Sigmoid colon (tissue), 7 donors: Measurements from ENCODE around the gene IGF2. TPM values are rescaled to one million over a fixed set of nuclear protein-coding genes. Genes with fewer than 3 reads are reported as not detected.

Experiments
- DNase-seq: peaks from one replicate; pipeline ENCODE4 v3.0.0-alpha.2; 2019
- H3K27ac ChIP-seq, 4 donors: fragments of 200-600 bp; sonication (generic); one replicate each; pipeline ENCODE4 v1.5.1; 2016 to 2019; ENCODE audit warnings: mild to moderate bottlenecking in 1 of 4
- H3K27me3 ChIP-seq, 3 donors: fragments of 200-600 bp; sonication (generic); one replicate each; pipeline ENCODE4 v1.5.1; 2019; ENCODE audit warnings: mild to moderate bottlenecking in 1 of 3
- H3K36me3 ChIP-seq, 4 donors: fragments of 200-600 bp; sonication (generic); one replicate each; pipeline ENCODE4 v1.5.1; 2016 to 2019
- H3K4me1 ChIP-seq, 4 donors: fragments of 200-600 bp; sonication (generic); one replicate each; pipeline ENCODE4 v1.5.1; 2017 to 2019
- H3K4me3 ChIP-seq, 4 donors: fragments of 200-600 bp; sonication (generic); one replicate each; pipeline ENCODE4 v1.5.1; 2017 to 2019; ENCODE audit warnings: mild to moderate bottlenecking in 2 of 4, moderate library complexity in 1 of 4
- H3K9me3 ChIP-seq, 4 donors: fragments of 200-600 bp in 3 of 4; sonication (generic) in 3 of 4; one replicate each; pipeline versions ENCODE4 v1.5.1 to v1.6.1; 2013 to 2019
- CTCF ChIP-seq, 4 experiments: fragments of 450-650 bp in 3 of 4; fragments of 200-600 bp in 1 of 4; IDR thresholded peaks; one replicate each; pipeline ENCODE4 v1.5.1; 2016 to 2019; ENCODE audit warnings: antibody characterized with exemption in 4 of 4, mild to moderate bottlenecking in 3 of 4, moderate library complexity in 2 of 4
- EP300 ChIP-seq, 4 donors: sonication (generic); formaldehyde crosslinking; IDR thresholded peaks; one replicate each; pipeline ENCODE4 v1.6.1; 2017; ENCODE audit warnings: antibody characterized with exemption in 4 of 4
- POLR2A ChIP-seq, 2 donors: fragments of 450-650 bp; IDR thresholded peaks; one replicate each; pipeline ENCODE4 v1.6.1; 2016; ENCODE audit warnings: antibody characterized with exemption in 2 of 2, mild to moderate bottlenecking in 2 of 2, moderate library complexity in 2 of 2
- POLR2AphosphoS5 ChIP-seq, 4 donors: sonication (generic); formaldehyde crosslinking; IDR thresholded peaks; one replicate each; pipeline ENCODE4 v1.6.1; 2017; ENCODE audit warnings: antibody characterized with exemption in 4 of 4
- WGBS, 2 donors: extraction: QIAGEN DNeasy Blood & Tissue Kit; methylation state at CpG; one replicate each; pipeline ENCODE4 v1.1.7; 2013; 5-methylcytosine and 5-hydroxymethylcytosine counted together
- intact Hi-C: fragments of 100-400 bp; cut with DNase I; formaldehyde crosslinking; loops from one replicate; pipeline ENCODE4 v1.15.1; 2023
- polyA plus RNA-seq, 3 donors: library from polyadenylated mRNA; stranded (reverse); fragments of 200-250 nt; gene quantifications; one replicate each; pipeline ENCODE4 v1.2.3, GENCODE V29; 2013
- total RNA-seq, 4 donors: library from RNA; depleted of rRNA; stranded (reverse); fragments of >200 nt; gene quantifications; one replicate each; pipeline ENCODE4 v1.1.0, GENCODE V29; 2016
- donor health status: healthy with polysubstance abuse.
- donor health status: Bipolar disorder and iron deficiency.
- donor health status: healthy.

IGF2 gene
- total and polyA plus RNA-seq, 7 donors = 1.6 to 63.1 (median 13.9) TPM

- intact Hi-C loops = no loop called here
- Histone ChIP-seq H3K4me1 (no peaks in the 10 kb centered on the region), H3K4me3 (no peak overlapping the region), H3K36me3 (no peaks in the 10 kb centered on the region), H3K9me3 (no peaks in the 10 kb centered on the region), H3K27me3 (peaks cover 0 to 9% (median 0%) of the 10 kb centered on the region in 3 donors), H3K27ac (no peak overlapping the region)
- DNase-seq = no peak
- 89% methylated on average over 12 of the region's 12 CpGs for WGBS, 2 donors
- TF ChIP-seq POLR2A (IDR thresholded peaks at IDR 0.05) (no peak), POLR2AphosphoS5 (IDR thresholded peaks at IDR 0.05) (no peak), EP300 (IDR thresholded peaks at IDR 0.05) (no peak), CTCF (IDR thresholded peaks at IDR 0.05) (no peak)
Observed at GRCh38 chr11:2110521-2110920, 28.7 kb downstream of the IGF2 start.

GRCh38 chr11:2109541-2110019 is 29.6 kb downstream of the IGF2 start:
- H3K36me3 ChIP-seq = no peaks in the 10 kb centered on the region
- no peak overlapping the region for H3K27ac ChIP-seq
- no peaks in the 10 kb centered on the region for H3K4me1 ChIP-seq
- no peak for DNase-seq
- 23 to 65% methylated on average over 14 of the region's 14 CpGs for WGBS, 2 donors
- no peak overlapping the region for H3K4me3 ChIP-seq
- H3K9me3 ChIP-seq = no peaks in the 10 kb centered on the region
- TF ChIP-seq POLR2A (IDR thresholded peaks at IDR 0.05) (no peak), POLR2AphosphoS5 (IDR thresholded peaks at IDR 0.05) (no peak), EP300 (IDR thresholded peaks at IDR 0.05) (no peak)
- intact Hi-C loops = no loop called here
- peaks cover 0 to 9% (median 0%) of the 10 kb centered on the region in 3 donors for H3K27me3 ChIP-seq

GRCh38 chr11:2108675-2109491 is 30.3 kb downstream of the IGF2 start:
- intact Hi-C loops = no loop called here
- 59 to 68% methylated on average over 23 of the region's 23 CpGs for WGBS, 2 donors
- TF ChIP-seq POLR2AphosphoS5 (IDR thresholded peaks at IDR 0.05) = no peak
- TF ChIP-seq POLR2A (IDR thresholded peaks at IDR 0.05) = no peak
- TF ChIP-seq EP300 (IDR thresholded peaks at IDR 0.05) = no peak
- no peak for TF ChIP-seq CTCF (IDR thresholded peaks at IDR 0.05)

GRCh38 chr11:2107941-2108630 is 31.1 kb downstream of the IGF2 start:
- Histone ChIP-seq H3K9me3 (no peaks in the 10 kb centered on the region), H3K4me1 (no peaks in the 10 kb centered on the region), H3K27me3 (peaks cover 0 to 9% (median 0%) of the 10 kb centered on the region in 3 donors), H3K27ac (no peak overlapping the region), H3K36me3 (no peaks in the 10 kb centered on the region), H3K4me3 (no peak overlapping the region)
- intact Hi-C loops = no loop called here
- no peak for DNase-seq
- WGBS, 2 donors = 95 to 97% methylated on average over 8 of the region's 8 CpGs
- TF ChIP-seq EP300 (IDR thresholded peaks at IDR 0.05) = no peak
- TF ChIP-seq CTCF (IDR thresholded peaks at IDR 0.05) = no peak
- no peak for TF ChIP-seq POLR2A (IDR thresholded peaks at IDR 0.05)
- no peak for TF ChIP-seq POLR2AphosphoS5 (IDR thresholded peaks at IDR 0.05)

More at GRCh38 chr11:2108675-2109491, 30.3 kb downstream of the IGF2 start:
- Histone ChIP-seq H3K36me3 (no peaks in the 10 kb centered on the region), H3K4me1 (no peaks in the 10 kb centered on the region), H3K27ac (no peak overlapping the region), H3K27me3 (peaks cover 0 to 9% (median 0%) of the 10 kb centered on the region in 3 donors), H3K9me3 (no peaks in the 10 kb centered on the region), H3K4me3 (no peak overlapping the region)
- DNase-seq = no peak

DNA sequence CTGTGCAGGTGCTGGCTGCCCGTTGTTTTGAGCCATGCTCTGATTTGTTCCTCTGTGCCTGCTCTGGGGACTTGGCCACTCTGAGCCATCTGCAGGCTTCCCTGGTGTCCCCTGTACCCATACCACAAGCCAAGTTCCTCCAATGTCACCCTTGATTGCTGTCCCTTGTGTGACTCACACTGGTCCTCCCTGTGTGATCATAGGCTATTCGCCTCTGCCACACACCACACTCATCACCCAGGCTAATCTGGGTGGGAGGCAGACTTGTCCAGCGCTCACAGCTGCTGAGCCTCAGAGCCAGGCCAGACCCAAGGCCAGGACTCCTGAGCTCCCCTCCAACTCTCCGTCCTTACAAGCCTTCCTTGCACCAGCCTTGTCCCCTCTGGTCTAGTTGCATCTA is 31.7 kb downstream of the IGF2 start:
- no peak for DNase-seq
- Histone ChIP-seq H3K27me3 (peaks cover 0 to 9% (median 0%) of the 10 kb centered on the region in 3 donors), H3K36me3 (no peaks in the 10 kb centered on the region), H3K9me3 (no peaks in the 10 kb centered on the region), H3K27ac (no peak overlapping the region), H3K4me1 (no peaks in the 10 kb centered on the region), H3K4me3 (no peak overlapping the region)
- intact Hi-C loops = no loop called here
- WGBS, 2 donors = 83 to 88% methylated on average over 4 of the region's 4 CpGs
- TF ChIP-seq EP300 (IDR thresholded peaks at IDR 0.05) = no peak
- no peak for TF ChIP-seq CTCF (IDR thresholded peaks at IDR 0.05)
- TF ChIP-seq POLR2A (IDR thresholded peaks at IDR 0.05) = no peak
- TF ChIP-seq POLR2AphosphoS5 (IDR thresholded peaks at IDR 0.05) = no peak
